HG03521 (cell line): ENCODE data around the gene QTRT2.

Experiments
- ATAC-seq: cut with Tn5 transposase; IDR thresholded peaks from one replicate; pipeline ENCODE4 v1.9.1; 2021; ENCODE audit warnings: mild to moderate bottlenecking, moderate library complexity; ENCODE audit not compliant: unreplicated experiment

QTRT2 gene

GRCh38 chr3:114076711-114077110 lies 20.2 kb downstream of the QTRT2 start:
- ATAC-seq = no peak

- ATAC-seq = no peak
Measured at GRCh38 chr3:114078126-114078525, 21.6 kb downstream of the QTRT2 start.

- ATAC-seq = no peak
Measured at GRCh38 chr3:114079761-114080160, 23.2 kb downstream of the QTRT2 start.

- ATAC-seq = no peak
Measured at GRCh38 chr3:114080201-114080600, 23.7 kb downstream of the QTRT2 start.

GRCh38 chr3:114081037-114081436 lies 24.5 kb downstream of the QTRT2 start:
- ATAC-seq = no peak

GRCh38 chr3:114083112-114083511 lies 26.6 kb downstream of the QTRT2 start:
- no peak for ATAC-seq

- no peak for ATAC-seq
Measured at GRCh38 chr3:114086356-114086755, 29.8 kb downstream of the QTRT2 start.

- no peak for ATAC-seq
Measured at GRCh38 chr3:114089675-114090074, 33.1 kb downstream of the QTRT2 start.

GRCh38 chr3:114092151-114093015 lies 35.8 kb downstream of the QTRT2 start:
- no peak for ATAC-seq

- ATAC-seq = no peak
Measured at GRCh38 chr3:114093016-114093380, 36.5 kb downstream of the QTRT2 start.

- ATAC-seq = no peak
Measured at GRCh38 chr3:114093596-114093995, 37.1 kb downstream of the QTRT2 start.

GRCh38 chr3:114095796-114096195 lies 39.3 kb downstream of the QTRT2 start:
- ATAC-seq = no peak

- ATAC-seq = no peak
Measured at GRCh38 chr3:114101101-114101500, 44.6 kb downstream of the QTRT2 start.

- ATAC-seq = no peak
Measured at GRCh38 chr3:114103181-114103580, 46.6 kb downstream of the QTRT2 start.

GRCh38 chr3:114103858-114104257 lies 47.3 kb downstream of the QTRT2 start:
- no peak for ATAC-seq

- no peak for ATAC-seq
Measured at GRCh38 chr3:114104414-114104813, 47.9 kb downstream of the QTRT2 start.

GRCh38 chr3:114108137-114108536 lies 51.6 kb downstream of the QTRT2 start:
- no peak for ATAC-seq

GRCh38 chr3:114110439-114110838 lies 53.9 kb downstream of the QTRT2 start:
- no peak for ATAC-seq

- ATAC-seq = no peak
Measured at GRCh38 chr3:114111060-114111770, 54.7 kb downstream of the QTRT2 start.

GRCh38 chr3:114112696-114113095 lies 56.2 kb downstream of the QTRT2 start:
- no peak for ATAC-seq

GRCh38 chr3:114114719-114115118 lies 58.2 kb downstream of the QTRT2 start:
- ATAC-seq = no peak

GRCh38 chr3:114115143-114115542 lies 58.6 kb downstream of the QTRT2 start:
- ATAC-seq = no peak
